Upper lobe of left lung (tissue), 4 donors: ENCODE results near the gene TAP2.

ENCODE experiments used
- POLR2A ChIP-seq, 4 donors: fragments of 450-650 bp; IDR thresholded peaks; one replicate each; pipeline ENCODE4 v1.5.1; 2016 to 2017; ENCODE audit warnings: antibody characterized with exemption in 4 of 4, mild to moderate bottlenecking in 2 of 4
- POLR2AphosphoS5 ChIP-seq, 2 donors: sonication (generic); formaldehyde crosslinking; IDR thresholded peaks; one replicate each; pipeline ENCODE4 v1.5.1; 2017; ENCODE audit warnings: antibody characterized with exemption in 2 of 2
- TF ChIP-seq, protein P1 (sequence below), 6 experiments: fragments of 450-650 bp in 4 of 6; fragments of 200-600 bp in 2 of 6; sonication (generic) in 2 of 6; IDR thresholded peaks; one replicate each; pipeline ENCODE4 v1.5.1; 2016 to 2019; ENCODE audit warnings: antibody characterized with exemption in 6 of 6

DNA sequence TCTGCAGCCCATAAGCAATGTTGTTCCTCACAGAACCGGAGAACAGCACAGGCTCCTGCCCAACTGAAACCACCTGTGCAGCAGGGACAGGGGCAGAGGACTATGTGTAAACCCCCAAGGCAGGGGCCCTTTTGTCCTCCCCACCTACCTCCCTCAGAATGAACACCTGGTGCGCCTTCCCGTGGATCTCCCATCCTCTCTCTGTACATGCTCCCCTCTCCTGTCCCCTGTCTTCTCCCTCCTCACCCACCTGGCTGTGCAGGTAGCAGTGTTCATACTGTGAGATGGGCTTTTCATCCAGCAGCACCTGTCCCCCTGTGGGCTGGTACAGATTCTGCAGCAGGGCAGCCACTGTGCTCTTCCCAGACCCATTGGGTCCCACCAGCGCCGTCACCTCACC, 8.5 kb downstream of the TAP2 start:
- TF ChIP-seq, protein P1, sequence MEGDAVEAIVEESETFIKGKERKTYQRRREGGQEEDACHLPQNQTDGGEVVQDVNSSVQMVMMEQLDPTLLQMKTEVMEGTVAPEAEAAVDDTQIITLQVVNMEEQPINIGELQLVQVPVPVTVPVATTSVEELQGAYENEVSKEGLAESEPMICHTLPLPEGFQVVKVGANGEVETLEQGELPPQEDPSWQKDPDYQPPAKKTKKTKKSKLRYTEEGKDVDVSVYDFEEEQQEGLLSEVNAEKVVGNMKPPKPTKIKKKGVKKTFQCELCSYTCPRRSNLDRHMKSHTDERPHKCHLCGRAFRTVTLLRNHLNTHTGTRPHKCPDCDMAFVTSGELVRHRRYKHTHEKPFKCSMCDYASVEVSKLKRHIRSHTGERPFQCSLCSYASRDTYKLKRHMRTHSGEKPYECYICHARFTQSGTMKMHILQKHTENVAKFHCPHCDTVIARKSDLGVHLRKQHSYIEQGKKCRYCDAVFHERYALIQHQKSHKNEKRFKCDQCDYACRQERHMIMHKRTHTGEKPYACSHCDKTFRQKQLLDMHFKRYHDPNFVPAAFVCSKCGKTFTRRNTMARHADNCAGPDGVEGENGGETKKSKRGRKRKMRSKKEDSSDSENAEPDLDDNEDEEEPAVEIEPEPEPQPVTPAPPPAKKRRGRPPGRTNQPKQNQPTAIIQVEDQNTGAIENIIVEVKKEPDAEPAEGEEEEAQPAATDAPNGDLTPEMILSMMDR (IDR thresholded peaks at IDR 0.05): no peak
- no peak for TF ChIP-seq POLR2A (IDR thresholded peaks at IDR 0.05)
- TF ChIP-seq POLR2AphosphoS5 (IDR thresholded peaks at IDR 0.05): no peak
